Naive thymus-derived CD4-positive, alpha-beta T cell (primary cell): ENCODE data around the gene RHOV. TPM values are rescaled to one million over a fixed set of nuclear protein-coding genes. Genes with fewer than 3 reads are reported as not detected.

Experiments
- ATAC-seq: fragments of 150-1000 bp; cut with Tn5 transposase; 2 replicates; pipeline ENCODE4 v1.10.0; 2021; ENCODE audit warnings: mild to moderate bottlenecking, moderate library complexity
- CTCF ChIA-PET: fragments of 350-600 bp; sonication (Branson Sonifier 250); formaldehyde crosslinking; loops from one replicate; lab custom pipeline; 2021; ENCODE audit warnings: antibody characterized with exemption; lab: Charles Lee
- POLR2A ChIA-PET: fragments of 350-600 bp; sonication (Branson Sonifier 250); formaldehyde crosslinking; loops from one replicate; lab custom pipeline; 2021; ENCODE audit warnings: antibody characterized with exemption, inconsistent platforms; lab: Charles Lee
- DNase-seq, 9 donors: peaks; one replicate each; pipeline versions ENCODE4 v3.0.0 to v3.0.0-alpha.2; 2020 to 2022; ENCODE audit warnings: mixed read lengths in 1 of 9
- H3K27ac ChIP-seq: one replicate; pipeline ENCODE4 v1.7.0; 2013; ENCODE audit warnings: mild to moderate bottlenecking, low read depth, low read length, moderate library complexity
- H3K27me3 ChIP-seq, 2 donors: one replicate each; pipeline ENCODE4 v1.7.0; 2013; ENCODE audit warnings: low read length in 2 of 2, mild to moderate bottlenecking in 2 of 2, moderate library complexity in 2 of 2; ENCODE audit not compliant: control insufficient read depth in 2 of 2, insufficient read depth in 2 of 2
- H3K36me3 ChIP-seq, 3 experiments: 1 replicate in 2 of 3; 2 replicates in 1 of 3; pipeline ENCODE4 v1.7.0; 2013; ENCODE audit warnings: low read length in 3 of 3, mild to moderate bottlenecking in 3 of 3, moderate library complexity in 1 of 3; ENCODE audit not compliant: insufficient read depth in 3 of 3, control insufficient read depth in 2 of 3
- H3K4me1 ChIP-seq, 2 donors: one replicate each; pipeline ENCODE4 v1.7.0; 2013; ENCODE audit warnings: low read length in 2 of 2, mild to moderate bottlenecking in 2 of 2, moderate library complexity in 1 of 2; ENCODE audit not compliant: control insufficient read depth in 2 of 2, insufficient read depth in 2 of 2
- H3K4me3 ChIP-seq: 2 replicates; pipeline ENCODE4 v1.7.0; 2013; ENCODE audit warnings: mild to moderate bottlenecking, low read length
- H3K9me3 ChIP-seq, 3 experiments: 1 replicate in 2 of 3; 2 replicates in 1 of 3; pipeline ENCODE4 v1.7.0; 2013; ENCODE audit warnings: low read length in 3 of 3; ENCODE audit not compliant: control insufficient read depth in 2 of 3
- H3K27ac Mint-ChIP-seq, 9 donors: one replicate each; pipeline ENCODE4 v1.8.0; 2020 to 2022; ENCODE audit warnings: mixed read lengths in 9 of 9, mild to moderate bottlenecking in 8 of 9, moderate library complexity in 5 of 9, inconsistent platforms in 2 of 9
- H3K27me3 Mint-ChIP-seq, 5 donors: one replicate each; pipeline ENCODE4 v1.8.0; 2021 to 2022; ENCODE audit warnings: mixed read lengths in 5 of 5, mild to moderate bottlenecking in 1 of 5
- H3K36me3 Mint-ChIP-seq, 5 donors: one replicate each; pipeline ENCODE4 v1.8.0; 2020 to 2022; ENCODE audit warnings: mixed read lengths in 5 of 5, mild to moderate bottlenecking in 3 of 5, inconsistent platforms in 1 of 5
- H3K4me1 Mint-ChIP-seq, 7 donors: one replicate each; pipeline ENCODE4 v1.8.0; 2020 to 2022; ENCODE audit warnings: mixed read lengths in 7 of 7, mild to moderate bottlenecking in 3 of 7, inconsistent platforms in 1 of 7
- H3K4me3 Mint-ChIP-seq, 10 donors: one replicate each; pipeline ENCODE4 v1.8.0; 2020 to 2022; ENCODE audit warnings: mild to moderate bottlenecking in 10 of 10, mixed read lengths in 10 of 10, moderate library complexity in 6 of 10, inconsistent platforms in 2 of 10
- H3K9me3 Mint-ChIP-seq, 11 donors: one replicate each; pipeline ENCODE4 v1.8.0; 2020 to 2022; ENCODE audit warnings: mixed read lengths in 11 of 11, mild to moderate bottlenecking in 4 of 11, inconsistent platforms in 1 of 11, moderate library complexity in 1 of 11
- intact Hi-C, 2 donors: fragments of 100-400 bp; cut with micrococcal nuclease; formaldehyde crosslinking; loops; one replicate each; pipeline ENCODE4 v1.15.1; 2023
- polyA plus RNA-seq, 2 donors: library from polyadenylated mRNA; unstranded; fragments of 300-500 nt; fragmentation: Illumina TruSeq; gene quantifications; one replicate each; pipeline ENCODE4 v1.2.3, GENCODE V29; 2021
- total RNA-seq, 6 experiments: library from RNA in 5 of 6; stranded (reverse) in 5 of 6; gene quantifications; 1 replicate in 5 of 6; 2 replicates in 1 of 6; pipeline ENCODE4 v1.2.3 and lab custom pipeline; 2021 to 2026

Gene RHOV
- total and polyA plus RNA-seq, 7 experiments from 2014 or later = 0.39 TPM; not detected in 6

DNA sequence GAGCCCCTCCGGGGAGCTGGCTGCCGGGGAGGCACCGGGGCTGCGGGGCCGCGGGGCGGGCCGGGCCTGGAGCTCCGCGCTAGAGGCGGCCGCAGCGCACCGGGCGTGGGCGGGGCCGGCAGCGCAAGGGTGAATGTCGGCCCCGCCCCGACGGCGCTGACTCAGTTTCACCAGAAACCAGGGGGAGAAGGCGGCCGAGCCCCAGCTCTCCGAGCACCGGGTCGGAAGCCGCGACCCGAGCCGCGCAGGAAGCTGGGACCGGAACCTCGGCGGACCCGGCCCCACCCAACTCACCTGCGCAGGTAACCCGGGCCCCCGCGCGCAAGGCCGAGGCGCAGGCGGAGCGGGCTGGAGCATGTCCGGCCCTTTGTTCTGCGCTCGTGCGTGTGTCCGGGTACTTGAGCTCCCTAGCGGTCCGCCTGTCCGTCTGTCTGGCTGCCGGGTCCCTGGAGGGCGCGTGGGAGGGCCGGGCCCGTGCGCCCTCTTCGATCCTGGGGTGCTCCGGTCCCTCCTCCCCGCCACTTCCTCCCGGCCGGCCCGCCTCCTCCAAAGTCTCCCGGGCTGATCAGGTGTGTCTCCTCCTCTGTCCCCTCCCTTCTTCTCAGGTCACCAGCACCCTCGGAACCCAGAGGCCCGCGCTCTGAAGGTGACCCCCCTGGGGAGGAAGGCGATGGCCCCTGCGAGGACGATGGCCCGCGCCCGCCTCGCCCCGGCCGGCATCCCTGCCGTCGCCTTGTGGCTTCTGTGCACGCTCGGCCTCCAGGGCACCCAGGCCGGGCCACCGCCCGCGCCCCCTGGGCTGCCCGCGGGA lies 29.9 kb downstream of the RHOV start, which contains the start of gene SPINT1:
Gene SPINT1, plus strand, starts transcription at position 164 of the 811 bp plus-strand sequence. Its CDS starts 507 bp downstream, at position 671.
- H3K36me3 ChIP-seq = no peaks in the 10 kb centered on the region
- peaks cover 0 to 3% of the 10 kb centered on the region in 2 donors for H3K27me3 ChIP-seq
- H3K4me3 ChIP-seq = peak within 1 kb of the TSS; percentile 58
- ChIA-PET CTCF (interaction anchor here (1.6 kb wide), 1 partner anchor 62 kb away, joined by 5 read pairs; no protein-coding TSS in a partner anchor), POLR2A (interaction anchor here (0.6 to 0.7 kb wide), 2 partner anchors 37 to 78 kb away, joined by 6 to 7 read pairs; no protein-coding TSS in a partner anchor)
- peak within 1 kb of the TSS in 5 of 9 donors; percentile 36 to 93 (median 55) for H3K27ac Mint-ChIP-seq
- ATAC-seq (peak; percentile 45), DNase-seq (peak in 6 of 9 donors; percentile 20 to 81 (median 25))
- H3K9me3 Mint-ChIP-seq = no peaks in the 10 kb centered on the region
- no peaks in the 10 kb centered on the region for H3K9me3 ChIP-seq
- H3K27ac ChIP-seq = peak within 1 kb of the TSS; percentile 0
- H3K4me1 ChIP-seq = peaks cover 0 to 15% of the 10 kb centered on the region in 2 donors
- intact Hi-C loops = loop anchor here (1.0 kb wide), 1 partner anchor 37 kb away; the partner anchor contains the start of genes DNAJC17 (in 2 of the 2) and ZFYVE19 (in 2 of the 2)
- H3K4me3 Mint-ChIP-seq = peak within 1 kb of the TSS; percentile 82 to 94 (median 86)
- peaks cover 0 to 38% (median 4%) of the 10 kb centered on the region in 5 donors for H3K27me3 Mint-ChIP-seq
- H3K36me3 Mint-ChIP-seq = peaks cover 0 to 3% (median 0%) of the 10 kb centered on the region in 5 donors
- peaks cover 12 to 38% (median 32%) of the 10 kb centered on the region in 7 donors for H3K4me1 Mint-ChIP-seq

DNA sequence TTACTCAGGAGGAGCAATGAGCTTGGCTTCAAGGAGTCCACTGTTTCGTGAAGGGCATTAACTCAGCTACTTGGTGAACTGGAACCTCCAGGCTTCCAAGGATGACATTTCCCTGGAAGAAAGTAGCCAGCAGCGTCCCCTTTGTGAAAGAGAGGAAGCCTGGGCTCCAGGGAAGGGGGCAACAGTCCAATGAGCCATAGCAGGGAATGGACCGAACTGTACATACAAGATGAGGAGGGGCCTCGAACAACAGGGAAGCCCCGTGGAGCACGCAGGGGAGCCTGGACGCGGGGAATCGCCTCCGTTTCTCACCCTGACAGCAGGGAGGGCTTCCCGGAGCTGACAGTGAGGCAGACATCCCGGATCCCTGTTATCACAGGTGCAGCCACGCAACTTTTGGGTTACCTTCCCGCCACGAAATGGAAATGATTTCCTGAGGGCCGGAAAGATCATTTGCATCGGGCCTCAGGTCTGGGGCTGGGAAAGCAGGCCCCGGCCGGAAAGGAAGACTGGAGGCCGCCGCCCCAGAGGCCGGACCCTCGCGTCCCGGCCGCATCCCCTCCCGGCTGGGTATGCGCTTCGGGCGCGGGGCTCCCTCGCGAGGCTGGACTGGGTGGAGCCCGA lies 30.7 kb downstream of the RHOV start:
- intact Hi-C loops = no loop called here
- no peak for ATAC-seq
- Mint-ChIP-seq H3K36me3 (peaks cover 0 to 3% (median 0%) of the 10 kb centered on the region in 5 donors), H3K4me1 (peaks cover 12 to 38% (median 32%) of the 10 kb centered on the region in 7 donors), H3K27me3 (peaks cover 0 to 38% (median 4%) of the 10 kb centered on the region in 5 donors), H3K4me3 (peak overlapping the region; percentile 67 to 88 (median 81)), H3K27ac (peak overlapping the region in 1 of 9 donors; percentile 46), H3K9me3 (no peaks in the 10 kb centered on the region)
- Histone ChIP-seq H3K36me3 (no peaks in the 10 kb centered on the region), H3K4me1 (peaks cover 0 to 15% of the 10 kb centered on the region in 2 donors), H3K4me3 (no peak overlapping the region), H3K27ac (no peak overlapping the region), H3K9me3 (no peaks in the 10 kb centered on the region), H3K27me3 (peaks cover 0 to 3% of the 10 kb centered on the region in 2 donors)
- DNase-seq = no peak
- CTCF ChIA-PET = interaction anchor here (1.6 kb wide), 1 partner anchor 61 kb away, joined by 5 read pairs; no protein-coding TSS in a partner anchor
- POLR2A ChIA-PET = no interaction called here

DNA sequence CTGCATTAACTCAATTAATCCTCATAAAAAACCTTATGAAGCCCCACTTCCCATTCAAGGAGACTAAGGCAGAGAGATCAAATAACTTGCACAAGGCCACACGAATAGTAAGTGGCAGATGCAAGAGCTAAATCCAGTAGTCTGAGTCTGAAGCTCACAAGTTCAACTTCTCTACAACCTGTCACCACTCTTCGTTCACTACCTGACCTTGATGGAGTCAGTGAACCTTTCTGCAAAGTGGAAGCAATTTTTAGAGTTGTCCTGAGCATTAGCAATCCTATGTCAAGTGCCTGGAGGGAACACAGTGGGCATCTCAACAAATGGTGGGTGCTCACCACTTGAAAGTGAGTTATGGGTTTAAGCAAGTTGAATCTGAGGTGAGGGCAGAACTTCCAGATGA lies 32.3 kb downstream of the RHOV start:
- Mint-ChIP-seq H3K4me3 (peak overlapping the region in 2 of 10 donors; percentile 23 to 49), H3K4me1 (peaks cover 5 to 23% (median 17%) of the 10 kb centered on the region in 7 donors), H3K27ac (no peak overlapping the region), H3K27me3 (peaks cover 0 to 38% (median 4%) of the 10 kb centered on the region in 5 donors), H3K9me3 (no peaks in the 10 kb centered on the region), H3K36me3 (peaks cover 0 to 3% (median 0%) of the 10 kb centered on the region in 5 donors)
- Histone ChIP-seq H3K27me3 (peaks cover 0 to 3% of the 10 kb centered on the region in 2 donors), H3K27ac (no peak overlapping the region), H3K4me3 (no peak overlapping the region), H3K36me3 (no peaks in the 10 kb centered on the region), H3K4me1 (peaks cover 0 to 6% of the 10 kb centered on the region in 2 donors), H3K9me3 (no peaks in the 10 kb centered on the region)
- intact Hi-C loops = no loop called here
- no peak for DNase-seq
- ChIA-PET POLR2A (interaction anchor here (0.6 kb wide), 1 partner anchor 1385 kb away, joined by 4 read pairs; no protein-coding TSS in a partner anchor), CTCF (no interaction called here)
- ATAC-seq = no peak

DNA sequence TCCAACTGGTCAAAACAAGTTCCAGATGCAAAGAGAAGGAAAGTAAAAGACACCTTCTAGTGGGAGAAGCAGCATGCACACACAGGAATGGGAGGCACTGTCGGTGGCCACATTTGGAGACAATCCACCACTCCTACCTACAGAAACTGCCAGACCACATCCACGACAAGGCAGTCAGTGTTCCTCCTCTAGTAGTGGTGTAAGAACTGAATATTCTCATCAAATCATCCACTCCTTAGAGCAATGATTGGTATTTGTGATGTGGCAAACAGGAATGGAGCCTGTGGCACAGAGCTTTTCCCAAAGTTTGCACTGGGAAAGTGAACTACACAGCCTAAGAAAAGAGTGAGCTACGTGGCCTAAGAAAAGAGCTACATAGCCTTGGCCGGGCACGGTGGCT lies 35.3 kb downstream of the RHOV start:
- no peaks in the 10 kb centered on the region for H3K27me3 ChIP-seq
- H3K4me1 ChIP-seq = no peaks in the 10 kb centered on the region
- Mint-ChIP-seq H3K36me3 (no peaks in the 10 kb centered on the region), H3K9me3 (no peaks in the 10 kb centered on the region), H3K4me3 (no peak overlapping the region), H3K27me3 (peaks cover 0 to 32% (median 0%) of the 10 kb centered on the region in 5 donors), H3K27ac (no peak overlapping the region), H3K4me1 (peaks cover 0 to 5% (median 4%) of the 10 kb centered on the region in 7 donors)
- no peaks in the 10 kb centered on the region for H3K36me3 ChIP-seq
- ATAC-seq = no peak
- intact Hi-C loops = no loop called here
- CTCF ChIA-PET = no interaction called here
- no peak overlapping the region for H3K4me3 ChIP-seq
- POLR2A ChIA-PET = no interaction called here
- no peak overlapping the region for H3K27ac ChIP-seq
- DNase-seq = no peak
- H3K9me3 ChIP-seq = no peaks in the 10 kb centered on the region

DNA sequence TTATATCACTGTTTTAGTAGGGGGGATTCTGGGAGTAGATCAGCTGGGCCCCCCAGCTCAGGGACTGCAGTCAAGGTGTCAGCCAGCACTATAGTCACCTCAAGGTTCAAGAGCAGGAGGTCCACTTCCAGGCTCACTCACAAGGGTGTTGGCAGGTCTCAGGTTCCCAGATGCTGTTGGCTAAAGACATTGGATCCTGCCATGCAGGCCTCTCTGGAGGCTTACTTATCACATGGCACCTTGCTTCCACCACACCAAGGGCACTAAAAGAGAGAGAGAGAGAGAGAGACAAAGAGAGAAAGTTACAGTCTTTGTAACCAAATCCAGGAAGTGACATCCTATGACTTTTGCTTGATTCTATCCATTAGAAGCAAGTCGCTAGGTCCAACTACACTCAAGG lies 38.0 kb downstream of the RHOV start:
- no peaks in the 10 kb centered on the region for H3K9me3 Mint-ChIP-seq
- Histone ChIP-seq H3K36me3 (no peaks in the 10 kb centered on the region), H3K27me3 (no peaks in the 10 kb centered on the region), H3K4me1 (no peaks in the 10 kb centered on the region), H3K4me3 (no peak overlapping the region), H3K27ac (no peak overlapping the region), H3K9me3 (no peaks in the 10 kb centered on the region)
- intact Hi-C loops = no loop called here
- H3K27ac Mint-ChIP-seq = no peak overlapping the region
- ATAC-seq (no peak), DNase-seq (no peak)
- H3K27me3 Mint-ChIP-seq = peaks cover 0 to 9% (median 0%) of the 10 kb centered on the region in 5 donors
- CTCF ChIA-PET = no interaction called here
- no peak overlapping the region for H3K4me3 Mint-ChIP-seq
- no peaks in the 10 kb centered on the region for H3K36me3 Mint-ChIP-seq
- H3K4me1 Mint-ChIP-seq = no peaks in the 10 kb centered on the region
- POLR2A ChIA-PET = no interaction called here

DNA sequence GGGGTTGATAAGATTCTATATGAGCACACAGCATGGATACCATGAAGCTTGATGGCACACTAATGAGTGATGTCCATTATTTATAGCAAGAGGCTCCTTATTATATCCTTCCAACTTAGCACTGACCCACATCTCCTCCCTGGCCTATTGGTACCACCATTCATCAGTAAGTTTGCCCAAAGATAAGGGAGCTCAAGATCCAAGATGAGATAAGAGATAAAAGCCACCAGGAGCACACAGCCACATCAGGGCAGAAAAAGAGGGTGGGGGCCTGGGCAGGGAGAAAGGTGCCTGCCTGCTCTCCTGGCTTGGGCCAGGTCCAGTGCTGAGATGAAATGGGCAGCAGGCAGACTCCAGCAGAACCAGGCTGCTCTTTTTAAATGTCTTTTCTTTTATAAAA lies 41.1 kb downstream of the RHOV start:
- no peaks in the 10 kb centered on the region for H3K9me3 Mint-ChIP-seq
- no peaks in the 10 kb centered on the region for H3K36me3 Mint-ChIP-seq
- ChIA-PET CTCF (interaction anchor here (0.5 kb wide), 1 partner anchor 51 kb away, joined by 3 read pairs; no protein-coding TSS in a partner anchor), POLR2A (no interaction called here)
- no peak overlapping the region for H3K4me3 ChIP-seq
- H3K9me3 ChIP-seq = no peaks in the 10 kb centered on the region
- no peaks in the 10 kb centered on the region for H3K36me3 ChIP-seq
- H3K4me3 Mint-ChIP-seq = no peak overlapping the region
- no peak overlapping the region for H3K27ac ChIP-seq
- no peaks in the 10 kb centered on the region for H3K27me3 ChIP-seq
- H3K27ac Mint-ChIP-seq = no peak overlapping the region
- peaks cover 0 to 7% (median 0%) of the 10 kb centered on the region in 5 donors for H3K27me3 Mint-ChIP-seq
- ATAC-seq (no peak), DNase-seq (no peak)
- H3K4me1 ChIP-seq = no peaks in the 10 kb centered on the region
- intact Hi-C loops = no loop called here
- H3K4me1 Mint-ChIP-seq = no peaks in the 10 kb centered on the region
